ENCODE data around the gene ERI3. TPM values are rescaled to one million over a fixed set of nuclear protein-coding genes. Genes with fewer than 3 reads are reported as not detected.

Gene ERI3
- total RNA-seq, 1 experiment from 2014 or later = 83.4 TPM

DNA sequence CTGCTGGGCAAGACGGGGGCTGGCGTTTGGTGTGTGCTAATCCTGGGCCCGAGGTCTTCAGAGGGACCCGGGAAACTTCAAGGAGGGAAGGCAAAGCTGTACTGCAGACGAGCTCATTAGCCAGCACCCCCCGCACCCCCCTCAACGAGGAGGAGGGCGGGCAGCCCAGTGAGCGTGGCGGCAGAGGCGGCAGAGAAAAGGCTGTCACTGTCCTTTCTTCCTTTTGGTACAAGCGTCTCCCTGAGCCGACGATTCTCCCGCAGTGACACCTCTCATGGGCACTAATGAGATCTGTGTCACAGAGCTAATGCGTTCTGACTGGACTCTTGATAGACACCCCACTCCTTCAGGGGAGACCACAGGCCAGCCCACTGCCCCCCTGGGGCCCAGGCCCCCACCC, 112.3 kb downstream of the ERI3 start:
- ChIA-PET CTCF (interaction anchor here (0.5 kb wide), 1 partner anchor 25 kb away, joined by 3 read pairs; no protein-coding TSS in a partner anchor), POLR2A (interaction anchor here (1.3 kb wide), 1 partner anchor 10 kb away, joined by 4 read pairs; no protein-coding TSS in a partner anchor)
- Mint-ChIP-seq H3K4me1 (ENCODE audit: insufficient read depth, unreplicated experiment) (no peaks in the 10 kb centered on the region), H3K36me3 (ENCODE audit: insufficient read depth, unreplicated experiment) (peaks cover 26% of the 10 kb centered on the region), H3K27me3 (ENCODE audit: insufficient read depth, unreplicated experiment) (no peaks in the 10 kb centered on the region), H3K4me3 (ENCODE audit: unreplicated experiment) (no peak overlapping the region), H3K27ac (ENCODE audit: low read depth, unreplicated experiment) (no peak overlapping the region), H3K9me3 (ENCODE audit: unreplicated experiment) (no peaks in the 10 kb centered on the region)
- no peak for DNase-seq (ENCODE audit: unreplicated experiment)
- no TSS peak for BruUV-seq (replicated peaks)
- intact Hi-C loops (cut with micrococcal nuclease) = no loop called here
- TF ChIP-seq, protein P1, sequence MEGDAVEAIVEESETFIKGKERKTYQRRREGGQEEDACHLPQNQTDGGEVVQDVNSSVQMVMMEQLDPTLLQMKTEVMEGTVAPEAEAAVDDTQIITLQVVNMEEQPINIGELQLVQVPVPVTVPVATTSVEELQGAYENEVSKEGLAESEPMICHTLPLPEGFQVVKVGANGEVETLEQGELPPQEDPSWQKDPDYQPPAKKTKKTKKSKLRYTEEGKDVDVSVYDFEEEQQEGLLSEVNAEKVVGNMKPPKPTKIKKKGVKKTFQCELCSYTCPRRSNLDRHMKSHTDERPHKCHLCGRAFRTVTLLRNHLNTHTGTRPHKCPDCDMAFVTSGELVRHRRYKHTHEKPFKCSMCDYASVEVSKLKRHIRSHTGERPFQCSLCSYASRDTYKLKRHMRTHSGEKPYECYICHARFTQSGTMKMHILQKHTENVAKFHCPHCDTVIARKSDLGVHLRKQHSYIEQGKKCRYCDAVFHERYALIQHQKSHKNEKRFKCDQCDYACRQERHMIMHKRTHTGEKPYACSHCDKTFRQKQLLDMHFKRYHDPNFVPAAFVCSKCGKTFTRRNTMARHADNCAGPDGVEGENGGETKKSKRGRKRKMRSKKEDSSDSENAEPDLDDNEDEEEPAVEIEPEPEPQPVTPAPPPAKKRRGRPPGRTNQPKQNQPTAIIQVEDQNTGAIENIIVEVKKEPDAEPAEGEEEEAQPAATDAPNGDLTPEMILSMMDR (IDR thresholded peaks at IDR 0.05; ENCODE audit: unreplicated experiment) = no peak

DNA sequence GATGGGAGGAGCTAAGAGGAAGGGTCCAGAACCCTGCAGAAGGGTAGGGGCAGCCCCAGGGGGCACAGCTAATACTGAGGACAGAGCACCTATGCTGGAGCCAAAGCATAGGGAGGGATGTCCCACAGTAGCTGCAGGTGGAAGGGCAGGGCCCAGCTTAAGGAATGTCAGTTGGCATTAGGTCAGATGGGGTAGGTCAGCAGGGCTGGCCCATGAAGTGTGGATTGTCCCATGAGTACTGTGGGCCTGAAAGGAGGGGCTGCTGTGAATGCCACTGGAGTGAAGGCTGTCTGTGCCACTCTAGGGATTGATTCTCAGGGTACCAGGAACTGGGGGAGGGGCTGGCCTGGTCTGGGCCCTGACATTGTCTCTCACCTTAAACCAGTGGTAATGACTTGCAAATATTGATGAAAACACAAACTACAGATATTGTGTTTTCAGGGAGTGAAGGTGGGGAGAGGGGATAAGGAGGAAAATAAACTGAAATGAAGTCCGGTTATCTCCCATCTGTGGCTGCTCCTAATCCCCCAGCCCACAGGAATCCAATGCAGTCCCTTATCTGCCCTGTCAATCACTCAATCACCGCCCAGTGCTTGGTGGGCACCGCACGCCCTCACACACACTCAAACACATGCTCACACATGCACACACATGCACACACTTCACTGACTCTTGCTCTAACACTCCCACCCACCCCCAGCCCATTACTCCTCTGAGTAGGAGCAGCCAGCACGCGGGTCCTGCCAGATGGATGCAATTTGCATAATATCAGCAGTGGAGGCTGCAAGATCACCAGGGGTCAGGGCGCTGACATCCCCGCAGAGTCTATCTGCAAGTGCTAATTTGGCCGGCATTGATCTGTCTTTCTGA, 114.0 kb downstream of the ERI3 start:
- Mint-ChIP-seq H3K4me1 (ENCODE audit: insufficient read depth, unreplicated experiment) (no peaks in the 10 kb centered on the region), H3K27ac (ENCODE audit: low read depth, unreplicated experiment) (no peak overlapping the region), H3K36me3 (ENCODE audit: insufficient read depth, unreplicated experiment) (peaks cover 26% of the 10 kb centered on the region), H3K27me3 (ENCODE audit: insufficient read depth, unreplicated experiment) (no peaks in the 10 kb centered on the region), H3K9me3 (ENCODE audit: unreplicated experiment) (no peaks in the 10 kb centered on the region), H3K4me3 (ENCODE audit: unreplicated experiment) (no peak overlapping the region)
- no TSS peak for BruUV-seq (replicated peaks)
- CTCF ChIA-PET = interaction anchor here (1.1 kb wide), 1 partner anchor 24 kb away, joined by 3 read pairs; no protein-coding TSS in a partner anchor
- intact Hi-C loops (cut with micrococcal nuclease) = no loop called here
- TF ChIP-seq, protein P1 (IDR thresholded peaks at IDR 0.05; ENCODE audit: unreplicated experiment) = no peak
- no peak for DNase-seq (ENCODE audit: unreplicated experiment)
- POLR2A ChIA-PET = interaction anchor here (0.6 to 1.3 kb wide), 2 partner anchors 9 to 137 kb away, joined by 4 read pairs; no protein-coding TSS in a partner anchor

DNA sequence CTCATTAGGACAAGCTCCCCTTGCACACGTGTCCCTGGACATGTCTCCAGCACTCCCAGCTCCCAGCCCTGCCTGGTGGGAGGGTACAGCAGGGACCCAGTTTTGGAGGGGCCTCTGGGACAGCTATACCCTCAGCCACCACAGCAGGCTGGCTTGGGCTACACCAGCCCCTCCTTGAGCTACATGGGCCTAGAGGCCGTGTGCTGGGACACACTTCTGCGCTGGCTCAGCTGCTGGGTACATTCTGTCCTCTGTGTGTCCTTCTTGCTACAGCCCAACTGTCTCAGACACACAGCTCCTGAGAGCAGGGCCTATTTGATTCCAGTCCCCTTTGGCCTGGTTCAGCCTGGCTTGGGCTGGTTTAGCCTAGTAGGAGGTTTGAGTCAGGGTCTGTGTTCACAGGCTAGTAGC, 115.1 kb downstream of the ERI3 start:
- Mint-ChIP-seq H3K9me3 (ENCODE audit: unreplicated experiment) (no peaks in the 10 kb centered on the region), H3K27ac (ENCODE audit: low read depth, unreplicated experiment) (no peak overlapping the region), H3K27me3 (ENCODE audit: insufficient read depth, unreplicated experiment) (no peaks in the 10 kb centered on the region), H3K36me3 (ENCODE audit: insufficient read depth, unreplicated experiment) (peaks cover 25% of the 10 kb centered on the region), H3K4me1 (ENCODE audit: insufficient read depth, unreplicated experiment) (no peaks in the 10 kb centered on the region), H3K4me3 (ENCODE audit: unreplicated experiment) (no peak overlapping the region)
- ChIA-PET POLR2A (no interaction called here), CTCF (interaction anchor here (0.6 to 1.1 kb wide), 2 partner anchors 23 to 231 kb away, joined by 3 to 7 read pairs; no protein-coding TSS in a partner anchor)
- intact Hi-C loops (cut with micrococcal nuclease) = no loop called here
- DNase-seq (ENCODE audit: unreplicated experiment) = no peak
- TF ChIP-seq, protein P1 (IDR thresholded peaks at IDR 0.05; ENCODE audit: unreplicated experiment) = no peak
- no TSS peak for BruUV-seq (replicated peaks)

DNA sequence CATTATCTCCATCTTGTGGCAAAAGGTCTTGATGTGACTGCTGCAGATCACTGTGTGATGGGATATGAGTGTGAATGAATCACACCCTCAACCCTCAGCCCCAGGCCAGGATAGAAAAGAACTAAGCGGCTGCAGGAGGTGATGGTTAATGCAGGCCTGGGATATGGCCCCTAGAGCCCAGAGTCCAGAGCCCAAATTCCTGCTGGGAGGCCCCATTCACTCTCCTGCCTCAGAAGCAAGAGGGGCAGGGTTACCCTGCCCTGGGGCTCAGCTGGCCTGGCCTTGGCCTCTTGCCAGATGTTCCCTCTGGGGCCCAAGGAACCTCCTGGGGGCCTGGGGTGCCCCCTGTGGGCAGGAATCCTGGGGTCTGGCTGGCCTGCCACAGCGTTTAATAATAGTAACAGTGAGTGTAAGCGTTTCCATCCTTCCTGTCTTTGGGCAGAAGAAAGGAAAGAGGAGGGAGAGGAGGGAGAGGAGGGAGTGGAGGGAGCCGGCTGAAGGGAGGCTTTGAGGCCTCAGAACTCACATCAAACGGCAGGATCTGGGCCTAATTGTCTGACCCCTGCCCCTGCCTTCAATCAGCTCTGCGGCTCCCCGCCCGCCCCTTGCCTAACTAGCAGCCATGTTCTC, 115.6 kb downstream of the ERI3 start:
- intact Hi-C loops (cut with micrococcal nuclease) = no loop called here
- BruUV-seq (replicated peaks) = no TSS peak
- POLR2A ChIA-PET = no interaction called here
- H3K27me3 Mint-ChIP-seq (ENCODE audit: insufficient read depth, unreplicated experiment) = no peaks in the 10 kb centered on the region
- no peak overlapping the region for H3K4me3 Mint-ChIP-seq (ENCODE audit: unreplicated experiment)
- H3K9me3 Mint-ChIP-seq (ENCODE audit: unreplicated experiment) = no peaks in the 10 kb centered on the region
- TF ChIP-seq, protein P1 (IDR thresholded peaks at IDR 0.05; ENCODE audit: unreplicated experiment) = no peak
- H3K4me1 Mint-ChIP-seq (ENCODE audit: insufficient read depth, unreplicated experiment) = no peaks in the 10 kb centered on the region
- peaks cover 25% of the 10 kb centered on the region for H3K36me3 Mint-ChIP-seq (ENCODE audit: insufficient read depth, unreplicated experiment)
- H3K27ac Mint-ChIP-seq (ENCODE audit: low read depth, unreplicated experiment) = no peak overlapping the region
- DNase-seq (ENCODE audit: unreplicated experiment) = no peak
- CTCF ChIA-PET = interaction anchor here (0.6 to 1.4 kb wide), 3 partner anchors 22 to 355 kb away, joined by 3 to 7 read pairs (median 6); no protein-coding TSS in a partner anchor
